ENCODE measurements around the gene FGF4. TPM values are rescaled to one million over a fixed set of nuclear protein-coding genes. Genes with fewer than 3 reads are reported as not detected.

FGF4 gene
- total RNA-seq, 4 donors from 2014 or later = not detected

GRCh38 chr11:69726019-69726418 lies 49.1 kb downstream of the FGF4 start:
- in situ Hi-C loops (cut with MboI; ENCODE audit: low pct_ligation_motif_present in 1 of 4, low pct_unique_long_range_greater_than_20kb in 1 of 4, low sequenced_read_pairs in 3 of 4) (no loop called here), intact Hi-C loops (cut with DNase I; ENCODE audit: low total_unique reads) (no loop called here)
- Histone ChIP-seq H3K4me3 (no peak overlapping the region), H3K27me3 (peaks cover 69% of the 10 kb centered on the region), H3K4me1 (no peaks in the 10 kb centered on the region), H3K27ac (no peak overlapping the region), H3K36me3 (no peaks in the 10 kb centered on the region), H3K9me3 (no peaks in the 10 kb centered on the region)
- 48 to 50% methylated on average over 4 to 9 of the region's 9 CpGs for WGBS, 2 donors (ENCODE audit: low coverage in 1 of 2)
- no peak for DNase-seq
- TF ChIP-seq POLR2AphosphoS5 (IDR thresholded peaks at IDR 0.05) = no peak
- TF ChIP-seq POLR2A (IDR thresholded peaks at IDR 0.05) = no peak
- TF ChIP-seq CTCF (IDR thresholded peaks at IDR 0.05) = no peak
- TF ChIP-seq EP300 (IDR thresholded peaks at IDR 0.05; ENCODE audit: low read depth) = no peak

DNA sequence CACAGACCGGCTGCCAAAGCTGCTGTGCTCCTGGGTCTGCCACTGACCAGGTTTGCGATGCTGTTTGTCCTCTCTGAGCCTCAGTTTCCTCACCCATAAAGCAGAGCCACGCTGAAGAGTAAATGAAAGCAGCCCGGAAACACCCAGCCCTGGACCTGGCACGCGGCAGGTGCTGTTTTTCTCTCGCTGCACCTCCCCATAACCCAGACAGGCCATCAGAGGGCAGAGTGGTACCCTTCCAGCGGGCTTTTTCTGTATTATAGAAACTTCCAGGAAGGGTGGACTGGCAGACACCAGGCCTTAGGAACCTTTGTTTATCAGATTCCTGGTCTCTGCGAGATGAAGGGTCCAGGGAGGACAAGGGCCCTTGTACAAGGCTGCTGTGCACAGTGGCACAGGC lies 53.4 kb downstream of the FGF4 start:
- peaks cover 86% of the 10 kb centered on the region for H3K27me3 ChIP-seq
- 31% methylated on average over 9 of the region's 9 CpGs; no CpG with 5 or more reads in 1 of the 2 donors for WGBS, 2 donors (ENCODE audit: low coverage in 1 of 2)

DNA sequence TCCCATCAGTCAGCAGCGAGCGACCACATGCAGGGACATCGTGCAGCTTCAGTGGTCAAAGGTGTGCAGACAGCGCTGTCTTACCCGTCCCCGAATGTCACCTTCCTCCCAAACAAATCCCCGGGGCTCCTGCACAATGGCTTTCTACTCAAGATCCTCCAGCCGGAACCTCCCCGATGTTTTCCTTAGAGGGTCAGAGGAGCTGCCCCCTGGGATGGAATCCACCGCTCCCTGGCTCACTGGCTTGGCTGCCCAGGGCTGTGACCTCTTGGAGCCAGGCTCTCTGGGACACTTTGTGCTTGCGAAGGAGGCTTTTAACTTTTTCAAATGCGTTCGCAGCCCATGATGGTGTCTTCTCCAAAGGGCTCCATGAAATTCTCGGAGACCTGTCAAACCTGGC lies 54.0 kb downstream of the FGF4 start:
- in situ Hi-C loops (cut with MboI; ENCODE audit: low pct_ligation_motif_present in 1 of 4, low pct_unique_long_range_greater_than_20kb in 1 of 4, low sequenced_read_pairs in 3 of 4) = loop anchor here in 2 of 4 donors (25.0 kb wide), 2 partner anchors 166 to 466 kb away; no protein-coding TSS in a partner anchor
- Histone ChIP-seq H3K27me3 (peaks cover 85% of the 10 kb centered on the region), H3K4me3 (no peak overlapping the region), H3K9me3 (no peaks in the 10 kb centered on the region), H3K27ac (no peak overlapping the region), H3K36me3 (no peaks in the 10 kb centered on the region), H3K4me1 (no peaks in the 10 kb centered on the region)
- intact Hi-C loops (cut with DNase I; ENCODE audit: low total_unique reads) = no loop called here
- TF ChIP-seq EP300 (IDR thresholded peaks at IDR 0.05; ENCODE audit: low read depth) (no peak), CTCF (IDR thresholded peaks at IDR 0.05) (no peak), POLR2AphosphoS5 (IDR thresholded peaks at IDR 0.05) (no peak), POLR2A (IDR thresholded peaks at IDR 0.05) (no peak)
- DNase-seq = no peak
- WGBS, 2 donors (ENCODE audit: low coverage in 1 of 2) = 49 to 72% methylated on average over 4 to 14 of the region's 14 CpGs

More for the DNA sequence above, 53.4 kb downstream of the FGF4 start:
- DNase-seq = no peak
- Histone ChIP-seq H3K4me1 (no peaks in the 10 kb centered on the region), H3K9me3 (no peaks in the 10 kb centered on the region), H3K36me3 (no peaks in the 10 kb centered on the region), H3K27ac (no peak overlapping the region), H3K4me3 (no peak overlapping the region)
- TF ChIP-seq EP300 (IDR thresholded peaks at IDR 0.05; ENCODE audit: low read depth) (no peak), CTCF (IDR thresholded peaks at IDR 0.05) (peak in 3 of 5 experiments; percentile 9 to 21 (median 12))
- intact Hi-C loops (cut with DNase I; ENCODE audit: low total_unique reads) (no loop called here), in situ Hi-C loops (cut with MboI; ENCODE audit: low pct_ligation_motif_present in 1 of 4, low pct_unique_long_range_greater_than_20kb in 1 of 4, low sequenced_read_pairs in 3 of 4) (loop anchor here in 2 of 4 donors (25.0 kb wide), 2 partner anchors 166 to 466 kb away; no protein-coding TSS in a partner anchor)

Other genes starting within 250 kb of the FGF4 start
- gene CCND1, start 134.2 kb downstream of the FGF4 start, total RNA-seq = 10 to 100 TPM; 26.4 to 78.0 (median 45.0) TPM
- 100 to 1,000 TPM in 1 of 4 donors, 10 to 100 TPM in 3; 28.3 to 131 (median 54.6) TPM for gene LTO1, start 100.0 kb downstream of the FGF4 start, total RNA-seq
- not detected for gene FGF19, start 71.3 kb downstream of the FGF4 start, total RNA-seq
- not detected for gene FGF3, start 44.1 kb upstream of the FGF4 start, total RNA-seq

All from transverse colon (tissue), 4 donors.